MM.1S (cell line): ENCODE results near the gene DLGAP1.
A peak's percentile ranks its signal among the peaks of the same experiment; 100 is the strongest.
"Not testable (repeated sequence)": the region's sequence is repeated elsewhere in the genome, so short reads cannot be mapped to it uniquely, and the experiment has no call there.

Source experiments
- DNase-seq: peaks from one replicate; pipeline ENCODE4 v3.0.0-alpha.2; 2015
- H2AFZ ChIP-seq: fragments of 300-600 bp; sonication (generic); 2 replicates; pipeline ENCODE4 v1.6.0; 2016; ENCODE audit warnings: antibody characterized with exemption, low read length
- H3F3A ChIP-seq: fragments of 300-600 bp; sonication (generic); 2 replicates; pipeline ENCODE4 v1.6.1; 2016; ENCODE audit warnings: mild to moderate bottlenecking, antibody characterized with exemption, low read length, moderate library complexity, mixed read lengths; ENCODE audit not compliant: insufficient read depth
- H3K27ac ChIP-seq: fragments of 300-600 bp; sonication (generic); 2 replicates; pipeline ENCODE4 v1.5.1; 2016; ENCODE audit warnings: mild to moderate bottlenecking, low read length
- H3K27me3 ChIP-seq: fragments of 300-600 bp; sonication (generic); replicated peaks from 2 replicates; pipeline ENCODE4 v1.6.0; 2016; ENCODE audit warnings: low read length; ENCODE audit not compliant: insufficient read depth
- H3K36me3 ChIP-seq: fragments of 300-600 bp; sonication (generic); replicated peaks from 2 replicates; pipeline ENCODE4 v1.6.1; 2016; ENCODE audit warnings: mild to moderate bottlenecking, low read length, mixed read lengths; ENCODE audit not compliant: insufficient read depth
- H3K4me1 ChIP-seq: fragments of 300-600 bp; sonication (generic); 2 replicates; pipeline ENCODE4 v1.6.1; 2016; ENCODE audit warnings: low read length, mixed read lengths
- H3K4me2 ChIP-seq: fragments of 300-600 bp; sonication (generic); 2 replicates; pipeline ENCODE4 v1.6.0; 2016; ENCODE audit warnings: low read depth, low read length
- H3K4me3 ChIP-seq: fragments of 300-600 bp; sonication (generic); 2 replicates; pipeline ENCODE4 v1.5.1; 2016; ENCODE audit warnings: low read length, mixed read lengths
- H3K79me2 ChIP-seq: fragments of 300-600 bp; sonication (generic); 2 replicates; pipeline ENCODE4 v1.6.1; 2016; ENCODE audit warnings: mixed run types, low read length, mixed read lengths
- H3K9ac ChIP-seq: fragments of 300-600 bp; sonication (generic); 2 replicates; pipeline ENCODE4 v1.6.1; 2016; ENCODE audit warnings: low read length, mixed read lengths
- H3K9me2 ChIP-seq: fragments of 300-600 bp; sonication (generic); replicated peaks from 2 replicates; pipeline ENCODE4 v1.6.1; 2016; ENCODE audit warnings: mild to moderate bottlenecking, low read length, mixed read lengths; ENCODE audit not compliant: insufficient read depth
- H3K9me3 ChIP-seq: fragments of 300-600 bp; sonication (generic); replicated peaks from 2 replicates; pipeline ENCODE4 v1.6.1; 2016; ENCODE audit warnings: mild to moderate bottlenecking, low read length, mixed read lengths; ENCODE audit not compliant: insufficient read depth
- H4K20me1 ChIP-seq: fragments of 300-600 bp; sonication (generic); 2 replicates; pipeline ENCODE4 v1.6.1; 2016; ENCODE audit warnings: mild to moderate bottlenecking, low read length, moderate library complexity, mixed read lengths; ENCODE audit not compliant: insufficient read depth
- CTCF ChIP-seq: fragments of 300-600 bp; sonication (generic); IDR thresholded peaks from 2 replicates; pipeline ENCODE4 v1.5.1; 2016; ENCODE audit warnings: antibody characterized with exemption, low read length, mixed read lengths
- EZH2 ChIP-seq: fragments of 300-600 bp; sonication (generic); optimal IDR thresholded peaks from 2 replicates; pipeline ENCODE3; 2017; ENCODE audit warnings: low read depth, mild to moderate bottlenecking, antibody characterized with exemption, low read length, mixed read lengths
- EZH2phosphoT487 ChIP-seq: fragments of 300-600 bp; sonication (generic); IDR thresholded peaks from 2 replicates; pipeline ENCODE4 v1.6.1; 2018; ENCODE audit warnings: antibody characterized with exemption, low read length

The DLGAP1 gene

GRCh38 chr18:4455113-4455811, at the start of gene DLGAP1:
Gene DLGAP1, minus strand, starts transcription at chr18:4455307.
- Histone ChIP-seq H3K79me2 (no peaks in the 10 kb centered on the region), H3K4me1 (no peaks in the 10 kb centered on the region), H3K36me3 (no peaks in the 10 kb centered on the region), H3K27me3 (no peaks in the 10 kb centered on the region), H3K4me2 (peak within 1 kb of the TSS; percentile 27), H3K9me3 (no peaks in the 10 kb centered on the region), H3K27ac (no peak within 1 kb of the TSS), H3K9ac (no peak within 1 kb of the TSS), H3K9me2 (no peaks in the 10 kb centered on the region), H2AFZ (0 out of 2 replicates have a peak within 1 kb of the TSS, but pooled peaks have one; percentile 48), H3K4me3 (peak within 1 kb of the TSS; percentile 39; the same call in 1 of the 2 replicates), H3F3A (no peaks in the 10 kb centered on the region), H4K20me1 (no peaks in the 10 kb centered on the region)
- DNase-seq: peak; percentile 28
- no peak for TF ChIP-seq CTCF
- TF ChIP-seq EZH2: no peak
- TF ChIP-seq EZH2phosphoT487: no peak

- not testable (repeated sequence) for H3K4me1 ChIP-seq, H3K9me3 ChIP-seq, H3K27me3 ChIP-seq, H3K4me2 ChIP-seq, H3K36me3 ChIP-seq, H3K9me2 ChIP-seq, H3K27ac ChIP-seq, H3K9ac ChIP-seq, H2AFZ ChIP-seq, H3F3A ChIP-seq, H3K4me3 ChIP-seq, H3K79me2 ChIP-seq, DNase-seq, H4K20me1 ChIP-seq
Measured at GRCh38 chr18:4494703-4495284, 39.7 kb upstream of the DLGAP1 start.

- TF ChIP-seq EZH2: no peak
- TF ChIP-seq CTCF: no peak
- no peaks in the 10 kb centered on the region for H3F3A ChIP-seq
- no peaks in the 10 kb centered on the region for H4K20me1 ChIP-seq
- no peak overlapping the region for H3K9ac ChIP-seq
- no peak for DNase-seq
- H3K4me1 ChIP-seq: no peaks in the 10 kb centered on the region
- no peaks in the 10 kb centered on the region for H3K9me2 ChIP-seq
- H3K27ac ChIP-seq: no peak overlapping the region
- H2AFZ ChIP-seq: no peak overlapping the region
- no peak overlapping the region for H3K4me3 ChIP-seq
- H3K9me3 ChIP-seq: no peaks in the 10 kb centered on the region
- H3K27me3 ChIP-seq: no peaks in the 10 kb centered on the region
- H3K79me2 ChIP-seq: no peaks in the 10 kb centered on the region
- H3K4me2 ChIP-seq: no peak overlapping the region
- no peaks in the 10 kb centered on the region for H3K36me3 ChIP-seq
Measured at GRCh38 chr18:4468511-4468910, 13.4 kb upstream of the DLGAP1 start.

- no peak overlapping the region for H3K4me2 ChIP-seq
- no peaks in the 10 kb centered on the region for H4K20me1 ChIP-seq
- H3K27ac ChIP-seq: no peak overlapping the region
- no peaks in the 10 kb centered on the region for H3K9me2 ChIP-seq
- H2AFZ ChIP-seq: no peak overlapping the region
- no peaks in the 10 kb centered on the region for H3K4me1 ChIP-seq
- H3K79me2 ChIP-seq: no peaks in the 10 kb centered on the region
- no peak for DNase-seq
- no peaks in the 10 kb centered on the region for H3K36me3 ChIP-seq
- no peak overlapping the region for H3K4me3 ChIP-seq
- TF ChIP-seq EZH2 (no peak), EZH2phosphoT487 (no peak)
- no peak overlapping the region for H3K9ac ChIP-seq
- H3K27me3 ChIP-seq: no peaks in the 10 kb centered on the region
- no peaks in the 10 kb centered on the region for H3K9me3 ChIP-seq
- no peaks in the 10 kb centered on the region for H3F3A ChIP-seq
Measured at GRCh38 chr18:4454537-4455112, 482 bp downstream of the DLGAP1 start.
